Fibroblast of lung (primary cell): ENCODE results near the gene ZNF207.

Source experiments
- CTCF ChIP-seq, 2 donors: IDR thresholded peaks in 1 of 2; conservative IDR thresholded peaks in 1 of 2; 1 replicate in 1 of 2; 2 replicates in 1 of 2; pipeline ENCODE4 v1.5.1; 2011 to 2012; ENCODE audit warnings: low read length in 2 of 2, control low read depth in 1 of 2, inconsistent platforms in 1 of 2, low read depth in 1 of 2, mild to moderate bottlenecking in 1 of 2
- EZH2 ChIP-seq: IDR thresholded peaks from 2 replicates; pipeline ENCODE4 v1.5.1; 2012; ENCODE audit warnings: low read length, control low read depth, mild to moderate bottlenecking; ENCODE audit errors: missing control alignments

GRCh38 chr17:32330147-32330546, 19.8 kb upstream of the ZNF207 start:
- TF ChIP-seq CTCF (conservative IDR thresholded peaks at IDR 0.05 in 1 of 2, IDR thresholded peaks at IDR 0.05 in 1 of 2; ENCODE audit: low read depth in 1 of 2, low read length in 2 of 2) = no peak
- no peak for TF ChIP-seq EZH2
